GM12864 (cell line): Measurements from ENCODE around the gene IER5L.
A peak's percentile ranks its signal among the peaks of the same experiment; 100 is the strongest.

Experiments used
- DNase-seq: peaks from one replicate; pipeline ENCODE4 v3.0.0-alpha.2; 2011; ENCODE audit warnings: low read depth
- H3K4me3 ChIP-seq: 2 replicates; pipeline ENCODE4 v1.5.1; 2011; ENCODE audit warnings: mild to moderate bottlenecking, low read depth, low read length, control low read depth
- TF ChIP-seq, protein P1 (sequence below): IDR thresholded peaks from 2 replicates; pipeline ENCODE4 v1.5.1; 2011; ENCODE audit warnings: low read depth, mild to moderate bottlenecking, moderate library complexity, low read length, control low read depth, inconsistent platforms; ENCODE audit errors: missing control alignments

IER5L gene

DNA sequence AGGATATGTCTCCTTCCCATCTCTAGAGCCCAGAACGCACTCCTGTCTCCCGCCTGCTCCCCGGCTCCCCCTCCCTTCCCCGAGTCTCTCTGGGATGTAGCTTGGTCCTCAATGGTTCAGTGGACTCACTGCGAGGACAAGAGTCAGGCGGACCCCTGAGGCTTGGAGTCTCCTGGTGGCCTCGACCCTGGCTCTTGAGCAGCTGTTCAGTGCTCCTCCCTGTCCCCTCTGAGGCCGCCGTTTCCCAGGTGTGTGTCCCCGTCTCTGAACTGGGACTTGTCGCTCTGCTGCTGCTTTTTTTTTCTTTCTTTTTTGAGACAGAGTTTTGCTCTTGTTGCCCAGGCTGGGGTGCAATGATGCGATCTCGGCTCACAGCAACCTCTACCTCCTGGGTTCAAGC is 44.8 kb upstream of the IER5L start:
- TF ChIP-seq, protein P1, sequence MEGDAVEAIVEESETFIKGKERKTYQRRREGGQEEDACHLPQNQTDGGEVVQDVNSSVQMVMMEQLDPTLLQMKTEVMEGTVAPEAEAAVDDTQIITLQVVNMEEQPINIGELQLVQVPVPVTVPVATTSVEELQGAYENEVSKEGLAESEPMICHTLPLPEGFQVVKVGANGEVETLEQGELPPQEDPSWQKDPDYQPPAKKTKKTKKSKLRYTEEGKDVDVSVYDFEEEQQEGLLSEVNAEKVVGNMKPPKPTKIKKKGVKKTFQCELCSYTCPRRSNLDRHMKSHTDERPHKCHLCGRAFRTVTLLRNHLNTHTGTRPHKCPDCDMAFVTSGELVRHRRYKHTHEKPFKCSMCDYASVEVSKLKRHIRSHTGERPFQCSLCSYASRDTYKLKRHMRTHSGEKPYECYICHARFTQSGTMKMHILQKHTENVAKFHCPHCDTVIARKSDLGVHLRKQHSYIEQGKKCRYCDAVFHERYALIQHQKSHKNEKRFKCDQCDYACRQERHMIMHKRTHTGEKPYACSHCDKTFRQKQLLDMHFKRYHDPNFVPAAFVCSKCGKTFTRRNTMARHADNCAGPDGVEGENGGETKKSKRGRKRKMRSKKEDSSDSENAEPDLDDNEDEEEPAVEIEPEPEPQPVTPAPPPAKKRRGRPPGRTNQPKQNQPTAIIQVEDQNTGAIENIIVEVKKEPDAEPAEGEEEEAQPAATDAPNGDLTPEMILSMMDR: no peak
- H3K4me3 ChIP-seq: no peak overlapping the region
- no peak for DNase-seq

DNA sequence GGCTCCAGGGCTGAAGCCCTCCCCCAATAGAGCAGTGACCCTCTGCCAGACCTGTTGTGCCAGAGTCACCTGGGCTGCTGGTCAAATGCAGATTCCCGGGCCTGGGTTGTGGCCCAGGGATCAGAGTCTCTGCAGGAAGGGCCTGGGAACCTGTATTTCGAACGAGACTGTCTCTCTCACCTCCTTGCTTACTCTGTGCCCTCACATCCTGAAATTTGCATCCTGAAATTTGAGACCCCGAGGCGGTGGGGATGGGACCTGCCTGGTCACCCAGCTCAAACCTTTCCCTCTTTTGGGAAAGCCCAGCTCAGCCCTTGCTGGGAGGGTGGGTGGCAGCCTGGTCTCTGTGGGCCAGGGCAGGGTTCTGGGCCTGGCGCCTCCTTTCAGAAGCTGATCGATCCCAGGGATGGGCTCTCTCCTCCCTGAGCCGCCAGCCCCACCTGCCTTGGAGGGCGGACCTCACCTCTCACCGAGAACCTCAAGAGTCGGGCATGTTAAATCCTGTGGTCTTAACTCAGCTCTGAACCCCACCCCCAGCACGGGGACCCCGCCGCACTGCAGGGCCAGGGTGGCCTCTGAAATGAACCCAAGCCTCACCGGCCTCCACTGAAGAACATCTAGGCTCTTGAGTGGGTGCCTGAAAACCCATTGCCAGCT is 44.0 kb upstream of the IER5L start:
- TF ChIP-seq, protein P1: no peak
- no peak for DNase-seq
- H3K4me3 ChIP-seq: no peak overlapping the region

GRCh38 chr9:129221233-129221632 is 43.2 kb upstream of the IER5L start:
- DNase-seq: peak; percentile 19
- TF ChIP-seq, protein P1: peak; percentile 9
- H3K4me3 ChIP-seq: no peak overlapping the region

GRCh38 chr9:129220771-129221170 is 42.7 kb upstream of the IER5L start:
- DNase-seq: no peak
- TF ChIP-seq, protein P1: no peak
- no peak overlapping the region for H3K4me3 ChIP-seq

DNA sequence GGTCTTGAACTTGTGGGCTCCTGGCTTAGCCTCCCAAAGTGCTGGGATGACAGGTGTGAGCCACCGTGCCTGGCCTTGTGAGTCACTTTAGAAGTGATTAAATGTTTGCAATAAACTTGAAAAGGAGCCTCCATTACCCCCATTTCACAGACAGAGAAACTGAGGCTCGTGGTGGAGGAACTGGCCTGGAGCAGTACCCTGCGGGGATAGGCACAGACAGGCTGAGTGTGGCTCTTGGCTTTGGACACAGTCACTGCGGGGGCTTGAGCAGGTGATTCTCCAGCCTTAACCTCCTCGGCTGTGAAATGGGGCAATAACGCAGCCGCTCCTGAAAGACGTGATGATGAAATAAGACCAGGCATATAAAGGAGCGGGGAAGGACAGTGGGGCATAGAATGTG is 40.9 kb upstream of the IER5L start:
- TF ChIP-seq, protein P1: no peak
- DNase-seq: no peak
- H3K4me3 ChIP-seq: no peak overlapping the region

GRCh38 chr9:129218272-129218625 is 40.2 kb upstream of the IER5L start:
- TF ChIP-seq, protein P1: no peak
- DNase-seq: no peak
- H3K4me3 ChIP-seq: no peak overlapping the region

DNA sequence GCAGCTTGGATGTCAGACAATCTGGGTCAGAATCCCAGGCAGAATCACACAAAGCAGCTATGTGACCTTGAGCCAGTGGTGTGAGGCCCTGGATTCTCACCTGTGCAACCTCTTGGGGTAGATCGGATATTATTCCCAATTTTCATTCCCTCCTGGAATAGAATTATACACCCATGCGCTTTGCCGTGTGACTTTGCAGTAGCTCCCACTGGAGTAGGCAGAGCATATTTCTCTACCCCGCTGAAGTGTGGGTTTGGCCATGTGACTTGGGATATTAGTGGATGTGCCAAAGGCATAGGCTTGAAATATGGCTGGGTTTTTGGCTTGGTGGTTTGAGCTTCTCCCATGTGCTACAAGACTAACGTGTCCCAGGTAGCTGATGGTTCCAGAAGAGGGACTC is 35.5 kb upstream of the IER5L start:
- H3K4me3 ChIP-seq: no peak overlapping the region
- TF ChIP-seq, protein P1: no peak
- DNase-seq: no peak
